ENCODE data around the gene LGALS9.

The LGALS9 gene

DNA sequence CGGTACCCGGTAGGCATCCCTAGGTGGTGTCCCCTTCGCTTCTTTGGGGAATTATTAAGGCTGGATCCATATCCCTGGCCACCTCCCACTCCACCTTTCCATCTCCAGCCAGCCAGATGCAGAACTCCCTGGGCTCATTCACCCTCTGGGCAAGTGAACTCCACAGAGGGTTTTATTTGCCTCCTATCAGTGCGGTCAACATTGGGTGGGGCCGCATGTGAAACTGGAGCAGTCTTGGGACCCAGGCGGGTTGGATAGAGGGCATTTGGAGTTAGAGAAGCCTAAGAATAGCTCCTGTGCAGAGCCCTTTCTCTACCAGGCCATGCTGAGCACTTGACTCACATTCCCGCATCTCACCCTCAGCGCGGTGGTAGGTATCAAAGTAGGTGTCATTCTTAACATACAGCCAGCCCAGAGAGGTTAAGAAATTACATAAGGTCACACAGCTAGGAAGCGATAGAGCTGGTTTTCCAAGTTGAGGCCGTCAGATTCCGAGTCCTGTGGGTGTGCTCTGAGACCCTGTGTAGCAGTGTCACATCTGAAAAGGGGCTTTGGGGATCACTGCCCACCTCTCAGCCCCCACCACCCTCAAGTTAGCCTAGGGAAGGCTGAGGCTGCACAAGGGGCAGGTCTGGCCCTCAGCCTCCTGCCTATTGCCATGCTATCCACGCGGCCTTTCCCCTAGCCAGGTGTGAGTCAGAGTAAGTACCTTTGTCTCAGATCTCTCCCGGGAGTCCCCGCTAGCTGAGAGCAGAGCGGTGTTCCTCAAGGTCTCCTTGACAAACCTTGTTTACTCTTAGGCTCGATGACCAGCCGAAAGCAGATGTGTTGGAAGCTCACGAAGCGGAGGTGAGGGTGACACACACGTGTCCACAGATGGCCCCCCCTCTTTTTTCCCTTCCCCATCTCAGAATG, 26.9 kb upstream of the LGALS9 start:
- Histone ChIP-seq H3F3A (ENCODE audit: insufficient read depth, low read length) (no peaks in the 10 kb centered on the region), H4K20me1 (ENCODE audit: insufficient read depth, low read length) (no peaks in the 10 kb centered on the region), H3K79me2 (ENCODE audit: insufficient read depth, low read length) (no peaks in the 10 kb centered on the region), H2AFZ (ENCODE audit: low read length) (no peak overlapping the region), H3K36me3 (ENCODE audit: insufficient read depth, low read length) (no peaks in the 10 kb centered on the region), H3K27ac (ENCODE audit: low read depth, low read length, poor library complexity, severe bottlenecking) (no peak overlapping the region), H3K9me3 (ENCODE audit: low read length) (no peaks in the 10 kb centered on the region), H3K27me3 (ENCODE audit: insufficient read depth, low read length) (no peaks in the 10 kb centered on the region), H3K4me2 (ENCODE audit: low read length) (no peak overlapping the region), H3K9ac (ENCODE audit: low read length) (no peak overlapping the region), H3K4me1 (ENCODE audit: insufficient read depth, low read length, severe bottlenecking) (no peaks in the 10 kb centered on the region), H3K9me2 (ENCODE audit: low read depth, low read length) (no peaks in the 10 kb centered on the region), H3K4me3 (ENCODE audit: low read depth, low read length, poor library complexity, severe bottlenecking) (no peak overlapping the region)
- TF ChIP-seq CTCF (IDR thresholded peaks at IDR 0.05; ENCODE audit: low read length) (no peak), EZH2 (IDR thresholded peaks at IDR 0.05; ENCODE audit: borderline replicate concordance, low read length) (no peak)

GRCh38 chr17:27605409-27605808, 25.6 kb upstream of the LGALS9 start:
- no peak overlapping the region for H3K9ac ChIP-seq (ENCODE audit: low read length)

DNA sequence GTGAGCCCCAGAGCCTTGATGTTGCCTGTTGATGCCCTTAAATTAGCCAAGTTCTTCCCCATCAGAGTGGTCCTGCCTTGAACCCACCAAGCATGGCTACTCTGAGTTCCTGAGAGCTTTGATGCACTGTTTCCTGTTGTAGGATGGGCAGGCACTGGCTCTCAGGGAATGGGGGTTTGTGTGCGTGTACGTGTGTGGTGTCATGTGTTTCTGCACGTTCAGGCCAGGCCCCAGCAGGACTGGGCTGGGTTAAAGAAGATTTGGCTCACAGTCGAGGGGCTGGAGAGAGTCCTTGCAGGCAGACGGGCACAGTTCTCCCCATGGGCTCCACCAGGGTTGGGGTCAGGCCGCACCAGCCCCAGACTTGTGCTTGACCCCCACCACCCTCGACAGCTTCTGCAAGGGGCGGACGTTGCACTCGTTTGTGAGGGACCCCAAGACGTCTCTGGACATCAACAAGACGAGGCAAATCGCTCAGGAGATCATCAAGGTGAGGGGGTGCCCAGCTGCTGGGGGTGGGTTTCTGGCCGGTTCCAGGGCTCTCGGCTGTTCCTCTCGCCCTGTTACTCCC, 23.4 kb upstream of the LGALS9 start:
- Histone ChIP-seq H2AFZ (ENCODE audit: low read length) (no peak overlapping the region), H3K9me3 (ENCODE audit: low read length) (no peaks in the 10 kb centered on the region), H3K79me2 (ENCODE audit: insufficient read depth, low read length) (no peaks in the 10 kb centered on the region), H3K4me2 (ENCODE audit: low read length) (no peak overlapping the region), H3K4me3 (ENCODE audit: low read depth, low read length, poor library complexity, severe bottlenecking) (no peak overlapping the region), H3F3A (ENCODE audit: insufficient read depth, low read length) (no peaks in the 10 kb centered on the region), H4K20me1 (ENCODE audit: insufficient read depth, low read length) (no peaks in the 10 kb centered on the region), H3K27ac (ENCODE audit: low read depth, low read length, poor library complexity, severe bottlenecking) (no peak overlapping the region), H3K9ac (ENCODE audit: low read length) (no peak overlapping the region), H3K27me3 (ENCODE audit: insufficient read depth, low read length) (no peaks in the 10 kb centered on the region), H3K36me3 (ENCODE audit: insufficient read depth, low read length) (no peaks in the 10 kb centered on the region), H3K9me2 (ENCODE audit: low read depth, low read length) (no peaks in the 10 kb centered on the region), H3K4me1 (ENCODE audit: insufficient read depth, low read length, severe bottlenecking) (no peaks in the 10 kb centered on the region)
- no peak for TF ChIP-seq CTCF (IDR thresholded peaks at IDR 0.05; ENCODE audit: low read length)
- no peak for TF ChIP-seq EZH2 (IDR thresholded peaks at IDR 0.05; ENCODE audit: borderline replicate concordance, low read length)

More at GRCh38 chr17:27605409-27605808, 25.6 kb upstream of the LGALS9 start:
- H3K9me3 ChIP-seq (ENCODE audit: low read length): no peaks in the 10 kb centered on the region
- H3K27ac ChIP-seq (ENCODE audit: low read depth, low read length, poor library complexity, severe bottlenecking): no peak overlapping the region
- no peaks in the 10 kb centered on the region for H3F3A ChIP-seq (ENCODE audit: insufficient read depth, low read length)
- H3K9me2 ChIP-seq (ENCODE audit: low read depth, low read length): no peaks in the 10 kb centered on the region
- H3K27me3 ChIP-seq (ENCODE audit: insufficient read depth, low read length): no peaks in the 10 kb centered on the region
- TF ChIP-seq EZH2 (IDR thresholded peaks at IDR 0.05; ENCODE audit: borderline replicate concordance, low read length) (no peak), CTCF (IDR thresholded peaks at IDR 0.05; ENCODE audit: low read length) (no peak)
- no peaks in the 10 kb centered on the region for H4K20me1 ChIP-seq (ENCODE audit: insufficient read depth, low read length)
- no peaks in the 10 kb centered on the region for H3K4me1 ChIP-seq (ENCODE audit: insufficient read depth, low read length, severe bottlenecking)
- H3K79me2 ChIP-seq (ENCODE audit: insufficient read depth, low read length): no peaks in the 10 kb centered on the region
- no peak overlapping the region for H2AFZ ChIP-seq (ENCODE audit: low read length)
- H3K4me3 ChIP-seq (ENCODE audit: low read depth, low read length, poor library complexity, severe bottlenecking): no peak overlapping the region
- H3K36me3 ChIP-seq (ENCODE audit: insufficient read depth, low read length): no peaks in the 10 kb centered on the region
- H3K4me2 ChIP-seq (ENCODE audit: low read length): no peak overlapping the region
